Sigmoid colon (tissue), 7 donors: ENCODE results near the gene OR2T5. TPM values are rescaled to one million over a fixed set of nuclear protein-coding genes. Genes with fewer than 3 reads are reported as not detected.
"Not testable (repeated sequence)": the region's sequence is repeated elsewhere in the genome, so short reads cannot be mapped to it uniquely, and the experiment has no call there.

Experiments
- DNase-seq: peaks from one replicate; pipeline ENCODE4 v3.0.0-alpha.2; 2019
- H3K27ac ChIP-seq, 4 donors: fragments of 200-600 bp; sonication (generic); one replicate each; pipeline ENCODE4 v1.5.1; 2016 to 2019; ENCODE audit warnings: mild to moderate bottlenecking in 1 of 4
- H3K27me3 ChIP-seq, 3 donors: fragments of 200-600 bp; sonication (generic); one replicate each; pipeline ENCODE4 v1.5.1; 2019; ENCODE audit warnings: mild to moderate bottlenecking in 1 of 3
- H3K36me3 ChIP-seq, 4 donors: fragments of 200-600 bp; sonication (generic); one replicate each; pipeline ENCODE4 v1.5.1; 2016 to 2019
- H3K4me1 ChIP-seq, 4 donors: fragments of 200-600 bp; sonication (generic); one replicate each; pipeline ENCODE4 v1.5.1; 2017 to 2019
- H3K4me3 ChIP-seq, 4 donors: fragments of 200-600 bp; sonication (generic); one replicate each; pipeline ENCODE4 v1.5.1; 2017 to 2019; ENCODE audit warnings: mild to moderate bottlenecking in 2 of 4, moderate library complexity in 1 of 4
- H3K9me3 ChIP-seq, 4 donors: fragments of 200-600 bp in 3 of 4; sonication (generic) in 3 of 4; one replicate each; pipeline versions ENCODE4 v1.5.1 to v1.6.1; 2013 to 2019
- EP300 ChIP-seq, 4 donors: sonication (generic); formaldehyde crosslinking; IDR thresholded peaks; one replicate each; pipeline ENCODE4 v1.6.1; 2017; ENCODE audit warnings: antibody characterized with exemption in 4 of 4
- WGBS, 2 donors: extraction: QIAGEN DNeasy Blood & Tissue Kit; methylation state at CpG; one replicate each; pipeline ENCODE4 v1.1.7; 2013; 5-methylcytosine and 5-hydroxymethylcytosine counted together
- intact Hi-C: fragments of 100-400 bp; cut with DNase I; formaldehyde crosslinking; loops from one replicate; pipeline ENCODE4 v1.15.1; 2023
- polyA plus RNA-seq, 3 donors: library from polyadenylated mRNA; stranded (reverse); fragments of 200-250 nt; gene quantifications; one replicate each; pipeline ENCODE4 v1.2.3, GENCODE V29; 2013
- total RNA-seq, 4 donors: library from RNA; depleted of rRNA; stranded (reverse); fragments of >200 nt; gene quantifications; one replicate each; pipeline ENCODE4 v1.1.0, GENCODE V29; 2016
- donor health status: healthy with polysubstance abuse.
- donor health status: Bipolar disorder and iron deficiency.
- donor health status: healthy.

OR2T5 gene
- total and polyA plus RNA-seq, 7 donors: not detected

- H3K4me1 ChIP-seq, H3K27me3 ChIP-seq, H3K9me3 ChIP-seq, H3K4me3 ChIP-seq, DNase-seq, intact Hi-C loops, H3K36me3 ChIP-seq, H3K27ac ChIP-seq: not testable (repeated sequence)
- WGBS, 2 donors: 71 to 81% methylated on average over 7 of the region's 7 CpGs
Measured at GRCh38 chr1:248459117-248459516, 29.3 kb upstream of the OR2T5 start.

GRCh38 chr1:248471154-248471553 is 17.2 kb upstream of the OR2T5 start:
- intact Hi-C loops: no loop called here
- no peak for DNase-seq
- WGBS, 2 donors: 92 to 95% methylated on average over 4 of the region's 4 CpGs

GRCh38 chr1:248472111-248472510 is 16.3 kb upstream of the OR2T5 start:
- not testable (repeated sequence) for DNase-seq
- WGBS, 2 donors: 50 to 69% methylated on average over 2 of the region's 2 CpGs

More at GRCh38 chr1:248471154-248471553, 17.2 kb upstream of the OR2T5 start:
- no peaks in the 10 kb centered on the region for H3K27me3 ChIP-seq
- H3K4me1 ChIP-seq: no peaks in the 10 kb centered on the region
- TF ChIP-seq EP300 (IDR thresholded peaks at IDR 0.05): no peak
- no peaks in the 10 kb centered on the region for H3K36me3 ChIP-seq
- no peak overlapping the region for H3K4me3 ChIP-seq
- peaks cover 0 to 3% (median 0%) of the 10 kb centered on the region in 4 donors for H3K9me3 ChIP-seq
- H3K27ac ChIP-seq: no peak overlapping the region

GRCh38 chr1:248473051-248473450 is 15.3 kb upstream of the OR2T5 start, which contains the start of gene OR2T3:
TSS of gene OR2T3 (plus strand) at chr1:248473351. CDS start at chr1:248473351, 0 bp downstream.
- H3K27ac ChIP-seq, DNase-seq, H3K27me3 ChIP-seq, H3K4me1 ChIP-seq, H3K36me3 ChIP-seq, intact Hi-C loops, H3K4me3 ChIP-seq, H3K9me3 ChIP-seq: not testable (repeated sequence)
- 78 to 91% methylated on average over 1 to 2 of the region's 2 CpGs for WGBS, 2 donors

More at GRCh38 chr1:248472111-248472510, 16.3 kb upstream of the OR2T5 start:
- intact Hi-C loops, H3K4me1 ChIP-seq, H3K36me3 ChIP-seq, H3K4me3 ChIP-seq, H3K9me3 ChIP-seq, H3K27ac ChIP-seq, H3K27me3 ChIP-seq: not testable (repeated sequence)

GRCh38 chr1:248475660-248476059 is 12.7 kb upstream of the OR2T5 start:
- H3K4me1 ChIP-seq, H3K9me3 ChIP-seq, DNase-seq, H3K4me3 ChIP-seq, intact Hi-C loops, H3K27me3 ChIP-seq, H3K36me3 ChIP-seq, H3K27ac ChIP-seq: not testable (repeated sequence)
- no CpG with 5 or more reads among the region's 1 CpG for WGBS, 2 donors

GRCh38 chr1:248481686-248482579 is 6.5 kb upstream of the OR2T5 start:
- H3K27ac ChIP-seq, H3K9me3 ChIP-seq: not testable (repeated sequence)
- WGBS, 2 donors: 59 to 73% methylated on average over 13 of the region's 13 CpGs

GRCh38 chr1:248496661-248497060 is 8.3 kb downstream of the OR2T5 start:
- H3K4me3 ChIP-seq, H3K27ac ChIP-seq, H3K9me3 ChIP-seq, H3K36me3 ChIP-seq, DNase-seq, intact Hi-C loops, H3K27me3 ChIP-seq, H3K4me1 ChIP-seq: not testable (repeated sequence)
- no CpG with 5 or more reads among the region's 5 CpGs for WGBS, 2 donors

More at GRCh38 chr1:248481686-248482579, 6.5 kb upstream of the OR2T5 start:
- H3K27me3 ChIP-seq, H3K4me3 ChIP-seq, intact Hi-C loops, H3K36me3 ChIP-seq, DNase-seq, H3K4me1 ChIP-seq: not testable (repeated sequence)

- H3K4me3 ChIP-seq, H3K27me3 ChIP-seq, H3K27ac ChIP-seq, DNase-seq, H3K4me1 ChIP-seq, H3K36me3 ChIP-seq, H3K9me3 ChIP-seq, intact Hi-C loops: not testable (repeated sequence)
- 85 to 95% methylated on average over 1 of the region's 2 CpGs for WGBS, 2 donors
Measured at GRCh38 chr1:248500305-248501035, 12.1 kb downstream of the OR2T5 start.

- H3K27me3 ChIP-seq, H3K27ac ChIP-seq, intact Hi-C loops, H3K4me1 ChIP-seq, H3K9me3 ChIP-seq, H3K36me3 ChIP-seq, H3K4me3 ChIP-seq, DNase-seq: not testable (repeated sequence)
- no CpG with 5 or more reads among the region's 2 CpGs for WGBS, 2 donors
Measured at GRCh38 chr1:248507773-248508172, 19.4 kb downstream of the OR2T5 start, which contains the start of gene OR2G6. TSS of gene OR2G6 (plus strand) at chr1:248508073. CDS start at chr1:248521647, 13,574 bp downstream.

GRCh38 chr1:248510217-248510616 is 21.8 kb downstream of the OR2T5 start:
- H3K27me3 ChIP-seq, H3K4me3 ChIP-seq, intact Hi-C loops, H3K4me1 ChIP-seq, H3K27ac ChIP-seq, DNase-seq, H3K9me3 ChIP-seq, H3K36me3 ChIP-seq: not testable (repeated sequence)
